ENCODE measurements around the gene GPR34.

DNA sequence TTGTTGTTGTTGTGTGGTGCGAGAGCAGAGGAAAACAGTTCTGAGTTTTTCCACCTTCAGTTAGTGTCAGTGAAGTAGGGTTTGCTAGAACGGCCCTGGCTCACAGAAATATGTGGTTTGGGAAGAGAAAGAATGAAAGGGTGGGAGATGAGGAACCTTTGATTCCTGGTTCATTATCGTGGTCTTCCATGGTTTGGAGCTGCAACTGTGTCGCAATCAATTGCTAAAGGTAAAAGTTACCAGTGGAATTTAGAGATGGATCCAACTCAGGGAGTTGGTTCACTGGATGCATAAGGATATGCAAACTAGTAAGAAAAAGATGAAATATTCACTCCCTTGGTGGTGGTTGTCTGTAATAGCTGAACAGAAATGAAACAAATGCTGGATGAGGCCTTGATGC is 35.6 kb upstream of the GPR34 start:
- TF ChIP-seq, protein P1, sequence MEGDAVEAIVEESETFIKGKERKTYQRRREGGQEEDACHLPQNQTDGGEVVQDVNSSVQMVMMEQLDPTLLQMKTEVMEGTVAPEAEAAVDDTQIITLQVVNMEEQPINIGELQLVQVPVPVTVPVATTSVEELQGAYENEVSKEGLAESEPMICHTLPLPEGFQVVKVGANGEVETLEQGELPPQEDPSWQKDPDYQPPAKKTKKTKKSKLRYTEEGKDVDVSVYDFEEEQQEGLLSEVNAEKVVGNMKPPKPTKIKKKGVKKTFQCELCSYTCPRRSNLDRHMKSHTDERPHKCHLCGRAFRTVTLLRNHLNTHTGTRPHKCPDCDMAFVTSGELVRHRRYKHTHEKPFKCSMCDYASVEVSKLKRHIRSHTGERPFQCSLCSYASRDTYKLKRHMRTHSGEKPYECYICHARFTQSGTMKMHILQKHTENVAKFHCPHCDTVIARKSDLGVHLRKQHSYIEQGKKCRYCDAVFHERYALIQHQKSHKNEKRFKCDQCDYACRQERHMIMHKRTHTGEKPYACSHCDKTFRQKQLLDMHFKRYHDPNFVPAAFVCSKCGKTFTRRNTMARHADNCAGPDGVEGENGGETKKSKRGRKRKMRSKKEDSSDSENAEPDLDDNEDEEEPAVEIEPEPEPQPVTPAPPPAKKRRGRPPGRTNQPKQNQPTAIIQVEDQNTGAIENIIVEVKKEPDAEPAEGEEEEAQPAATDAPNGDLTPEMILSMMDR (IDR thresholded peaks at IDR 0.05; ENCODE audit: low read depth, low read length, missing input control): no peak
- no peak for TF ChIP-seq TAF1 (conservative IDR thresholded peaks at IDR 0.05)

All from liver (tissue), 3 donors.